A673 (cell line): ENCODE data around the gene TBCE. TPM values are rescaled to one million over a fixed set of nuclear protein-coding genes. Genes with fewer than 3 reads are reported as not detected.

Experiments
- BruUV-seq: library from RNA; stranded (reverse); fragments of 400-500 nt; replicated peaks from 2 replicates; lab custom pipeline; 2021; lab: Mats Ljungman, UMichigan
- CTCF ChIA-PET: fragments of 300-600 bp; sonication (Branson Sonifier 250); formaldehyde crosslinking; loops from one replicate; lab custom pipeline; 2022; ENCODE audit warnings: antibody characterized with exemption; lab: Charles Lee
- POLR2A ChIA-PET: fragments of 300-600 bp; sonication (Branson Sonifier 250); formaldehyde crosslinking; loops from one replicate; lab custom pipeline; 2022; ENCODE audit warnings: antibody characterized with exemption; ENCODE audit not compliant: low non-redundant PET; lab: Charles Lee
- DNase-seq: peaks from one replicate; pipeline ENCODE4 v3.0.0-alpha.2; 2015; ENCODE audit warnings: low spot score
- H3K27ac ChIP-seq: fragments of 200-600 bp; sonication (generic); 2 replicates; pipeline ENCODE4 v1.5.1; 2016; ENCODE audit warnings: mixed run types, low read depth, mild to moderate bottlenecking, mixed read lengths, antibody characterized with exemption, low read length; ENCODE audit not compliant: poor library complexity, severe bottlenecking
- H3K27me3 ChIP-seq: fragments of 200-600 bp; sonication (generic); replicated peaks from 2 replicates; pipeline ENCODE4 v1.6.1; 2017; ENCODE audit warnings: mixed run types, low read depth, mild to moderate bottlenecking, mixed read lengths, antibody characterized with exemption, low read length; ENCODE audit not compliant: insufficient read depth, poor library complexity
- H3K36me3 ChIP-seq: fragments of 200-600 bp; sonication (generic); 2 replicates; pipeline ENCODE4 v1.6.1; 2016; ENCODE audit warnings: mixed run types, mild to moderate bottlenecking, mixed read lengths, antibody characterized with exemption, low read length; ENCODE audit not compliant: insufficient read depth, poor library complexity, severe bottlenecking
- H3K4me1 ChIP-seq: fragments of 200-600 bp; sonication (generic); 2 replicates; pipeline ENCODE4 v1.6.1; 2017; ENCODE audit warnings: mixed run types, mild to moderate bottlenecking, mixed read lengths, antibody characterized with exemption, low read length; ENCODE audit not compliant: insufficient read depth, poor library complexity, severe bottlenecking
- H3K4me3 ChIP-seq: fragments of 200-600 bp; sonication (generic); 2 replicates; pipeline ENCODE4 v1.5.1; 2016; ENCODE audit warnings: low read depth, mixed run types, mild to moderate bottlenecking, mixed read lengths, low read length; ENCODE audit not compliant: poor library complexity, severe bottlenecking
- H3K9me3 ChIP-seq: fragments of 200-600 bp; sonication (generic); 2 replicates; pipeline ENCODE4 v1.6.1; 2016; ENCODE audit warnings: mixed run types, low read depth, mild to moderate bottlenecking, mixed read lengths, antibody characterized with exemption, low read length; ENCODE audit not compliant: poor library complexity, severe bottlenecking
- CTCF ChIP-seq: fragments of 300-800, 200-600 bp; sonication (generic); conservative IDR thresholded peaks from 2 replicates; pipeline ENCODE4 v1.5.1; 2017; ENCODE audit warnings: low read depth, mild to moderate bottlenecking, antibody characterized with exemption, low read length, moderate library complexity, mixed read lengths
- EZH2 ChIP-seq: fragments of 200-600 bp; sonication (generic); IDR thresholded peaks from 2 replicates; pipeline ENCODE4 v1.6.1; 2017; ENCODE audit warnings: borderline replicate concordance, low read depth, mild to moderate bottlenecking, mixed read lengths, antibody characterized with exemption, low read length; ENCODE audit not compliant: poor library complexity, severe bottlenecking
- intact Hi-C: fragments of 100-400 bp; cut with micrococcal nuclease; formaldehyde crosslinking; loops from one replicate; pipeline ENCODE4 v1.10.0; 2022; ENCODE audit not compliant: unreplicated experiment
- total RNA-seq: library from RNA; stranded (reverse); gene quantifications from 2 replicates; pipeline ENCODE4 v1.2.3, GENCODE V29; 2021

Gene TBCE
- total RNA-seq, 1 experiment from 2014 or later = 26.3 TPM

- peak; percentile 97 for DNase-seq
- H3K36me3 ChIP-seq = no peaks in the 10 kb centered on the region
- peak within 1 kb of the TSS; percentile 92 for H3K27ac ChIP-seq
- POLR2A ChIA-PET = no interaction called here
- no peak for TF ChIP-seq CTCF
- CTCF ChIA-PET = interaction anchor here (0.7 to 1.0 kb wide), 2 partner anchors 75 to 89 kb away, joined by 3 to 4 read pairs; no protein-coding TSS in a partner anchor
- BruUV-seq = no TSS peak
- H3K27me3 ChIP-seq = no peaks in the 10 kb centered on the region
- intact Hi-C loops = loop anchor here (10.0 kb wide), 1 partner anchor 74 kb away; no protein-coding TSS in a partner anchor
- peak within 1 kb of the TSS; percentile 83 for H3K4me3 ChIP-seq
- no peaks in the 10 kb centered on the region for H3K9me3 ChIP-seq
- peaks cover 13% of the 10 kb centered on the region for H3K4me1 ChIP-seq
Observed at GRCh38 chr1:235328271-235329138, 38.7 kb upstream of the TBCE start, which contains the start of gene GGPS1. Gene GGPS1 (plus strand): TSS chr1:235328570. CDS start chr1:235335265, 6,695 bp downstream.

GRCh38 chr1:235329139-235329902 lies 37.9 kb upstream of the TBCE start:
- DNase-seq = no peak
- H3K4me1 ChIP-seq = peaks cover 13% of the 10 kb centered on the region
- TF ChIP-seq CTCF (no peak), EZH2 (no peak)
- H3K4me3 ChIP-seq = peak overlapping the region; percentile 83
- POLR2A ChIA-PET = no interaction called here
- BruUV-seq = TSS peak; percentile 54
- intact Hi-C loops = loop anchor here (10.0 kb wide), 1 partner anchor 75 kb away; no protein-coding TSS in a partner anchor
- CTCF ChIA-PET = interaction anchor here (1.0 kb wide), 1 partner anchor 88 kb away, joined by 3 read pairs; no protein-coding TSS in a partner anchor
- H3K36me3 ChIP-seq = no peaks in the 10 kb centered on the region
- H3K27me3 ChIP-seq = no peaks in the 10 kb centered on the region
- no peaks in the 10 kb centered on the region for H3K9me3 ChIP-seq
- H3K27ac ChIP-seq = peak overlapping the region; percentile 92

- Histone ChIP-seq H3K27me3 (no peaks in the 10 kb centered on the region), H3K36me3 (no peaks in the 10 kb centered on the region), H3K9me3 (no peaks in the 10 kb centered on the region), H3K4me3 (peak overlapping the region; percentile 83), H3K27ac (peak overlapping the region; percentile 92), H3K4me1 (peaks cover 13% of the 10 kb centered on the region)
- ChIA-PET POLR2A (no interaction called here), CTCF (no interaction called here)
- intact Hi-C loops = no loop called here
- no peak for DNase-seq
- BruUV-seq = no TSS peak
- TF ChIP-seq CTCF (no peak), EZH2 (no peak)
Observed at GRCh38 chr1:235330918-235331285, 36.3 kb upstream of the TBCE start.
